ENCODE data around the gene IFITM1.
A peak's percentile ranks its signal among the peaks of the same experiment; 100 is the strongest.
"Not testable (repeated sequence)": the region's sequence is repeated elsewhere in the genome, so short reads cannot be mapped to it uniquely, and the experiment has no call there.

Gene IFITM1

DNA sequence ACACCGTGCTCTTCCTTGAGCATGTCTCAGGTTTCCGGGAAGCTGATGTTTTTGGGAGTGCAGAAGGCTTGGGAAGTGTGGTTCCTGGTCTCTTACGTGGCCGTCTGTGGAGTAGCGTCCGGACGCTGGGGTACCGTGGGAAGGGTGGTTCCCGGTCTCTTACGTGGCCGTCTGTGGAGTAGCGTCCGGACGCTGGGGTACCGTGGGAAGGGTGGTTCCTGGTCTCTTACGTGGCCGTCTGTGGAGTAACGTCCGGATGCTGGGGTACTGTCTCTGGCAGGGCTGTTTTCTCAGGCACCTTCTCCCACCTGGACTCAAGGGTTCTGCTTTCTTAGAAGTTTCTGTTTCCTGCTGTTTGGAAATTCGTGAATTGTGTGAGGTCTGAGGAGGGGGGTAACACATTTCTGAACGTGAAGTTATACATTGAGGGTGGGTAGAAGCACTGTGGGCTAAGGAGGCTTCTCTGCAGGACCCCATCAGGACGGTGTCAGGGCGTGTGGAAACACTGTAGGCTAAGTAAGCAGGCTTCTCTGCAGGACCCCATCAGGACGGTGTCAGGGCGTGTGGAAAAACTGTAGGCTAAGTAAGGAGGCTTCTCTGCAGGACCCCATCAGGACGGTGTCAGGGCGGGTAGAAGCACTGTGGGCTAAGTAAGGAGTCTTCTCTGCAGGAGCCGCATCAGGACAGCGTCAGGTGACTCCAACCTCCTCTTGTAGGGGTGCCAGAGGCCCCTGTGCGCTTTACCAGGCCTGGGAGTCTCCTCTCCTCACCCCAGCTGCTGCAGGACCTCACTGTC lies 12.2 kb downstream of the IFITM1 start:
- TF ChIP-seq, protein P1, sequence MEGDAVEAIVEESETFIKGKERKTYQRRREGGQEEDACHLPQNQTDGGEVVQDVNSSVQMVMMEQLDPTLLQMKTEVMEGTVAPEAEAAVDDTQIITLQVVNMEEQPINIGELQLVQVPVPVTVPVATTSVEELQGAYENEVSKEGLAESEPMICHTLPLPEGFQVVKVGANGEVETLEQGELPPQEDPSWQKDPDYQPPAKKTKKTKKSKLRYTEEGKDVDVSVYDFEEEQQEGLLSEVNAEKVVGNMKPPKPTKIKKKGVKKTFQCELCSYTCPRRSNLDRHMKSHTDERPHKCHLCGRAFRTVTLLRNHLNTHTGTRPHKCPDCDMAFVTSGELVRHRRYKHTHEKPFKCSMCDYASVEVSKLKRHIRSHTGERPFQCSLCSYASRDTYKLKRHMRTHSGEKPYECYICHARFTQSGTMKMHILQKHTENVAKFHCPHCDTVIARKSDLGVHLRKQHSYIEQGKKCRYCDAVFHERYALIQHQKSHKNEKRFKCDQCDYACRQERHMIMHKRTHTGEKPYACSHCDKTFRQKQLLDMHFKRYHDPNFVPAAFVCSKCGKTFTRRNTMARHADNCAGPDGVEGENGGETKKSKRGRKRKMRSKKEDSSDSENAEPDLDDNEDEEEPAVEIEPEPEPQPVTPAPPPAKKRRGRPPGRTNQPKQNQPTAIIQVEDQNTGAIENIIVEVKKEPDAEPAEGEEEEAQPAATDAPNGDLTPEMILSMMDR (IDR thresholded peaks at IDR 0.05) = no peak
- DNase-seq = peak in 1 of 2 donors; percentile 61
- H3K27ac ChIP-seq = peak overlapping the region; percentile 65 to 68
- no peaks in the 10 kb centered on the region for H3K27me3 ChIP-seq
- intact Hi-C loops (cut with DNase I; ENCODE audit: low total_unique reads) = loop anchor here (2.0 kb wide), 1 partner anchor 29 kb away; no protein-coding TSS in a partner anchor
- H3K36me3 ChIP-seq = no peaks in the 10 kb centered on the region
- peaks cover 8 to 38% (median 24%) of the 10 kb centered on the region in 4 donors for H3K4me1 ChIP-seq
- no peak overlapping the region for H3K4me3 ChIP-seq
- no peaks in the 10 kb centered on the region for H3K9me3 ChIP-seq

DNA sequence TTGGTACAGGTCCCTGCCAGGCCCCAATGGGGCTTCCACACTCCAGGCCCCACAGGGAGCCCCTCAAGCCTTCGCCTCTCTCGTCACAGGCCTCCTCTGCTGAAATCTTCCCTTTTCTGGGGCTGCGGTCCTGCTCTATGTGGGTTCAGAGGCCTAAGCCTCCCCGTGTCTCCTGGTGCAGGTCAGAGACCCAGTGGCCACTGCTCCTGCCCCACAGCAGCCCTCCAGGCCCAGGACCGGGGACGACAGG lies 12.7 kb downstream of the IFITM1 start:
- Histone ChIP-seq H3K4me1 (peaks cover 8 to 37% (median 24%) of the 10 kb centered on the region in 4 donors), H3K27ac (peak overlapping the region; percentile 65 to 68), H3K9me3 (no peaks in the 10 kb centered on the region), H3K4me3 (no peak overlapping the region), H3K36me3 (no peaks in the 10 kb centered on the region), H3K27me3 (no peaks in the 10 kb centered on the region)
- TF ChIP-seq, protein P1 (IDR thresholded peaks at IDR 0.05) = no peak
- intact Hi-C loops (cut with DNase I; ENCODE audit: low total_unique reads) = no loop called here
- no peak for DNase-seq

DNA sequence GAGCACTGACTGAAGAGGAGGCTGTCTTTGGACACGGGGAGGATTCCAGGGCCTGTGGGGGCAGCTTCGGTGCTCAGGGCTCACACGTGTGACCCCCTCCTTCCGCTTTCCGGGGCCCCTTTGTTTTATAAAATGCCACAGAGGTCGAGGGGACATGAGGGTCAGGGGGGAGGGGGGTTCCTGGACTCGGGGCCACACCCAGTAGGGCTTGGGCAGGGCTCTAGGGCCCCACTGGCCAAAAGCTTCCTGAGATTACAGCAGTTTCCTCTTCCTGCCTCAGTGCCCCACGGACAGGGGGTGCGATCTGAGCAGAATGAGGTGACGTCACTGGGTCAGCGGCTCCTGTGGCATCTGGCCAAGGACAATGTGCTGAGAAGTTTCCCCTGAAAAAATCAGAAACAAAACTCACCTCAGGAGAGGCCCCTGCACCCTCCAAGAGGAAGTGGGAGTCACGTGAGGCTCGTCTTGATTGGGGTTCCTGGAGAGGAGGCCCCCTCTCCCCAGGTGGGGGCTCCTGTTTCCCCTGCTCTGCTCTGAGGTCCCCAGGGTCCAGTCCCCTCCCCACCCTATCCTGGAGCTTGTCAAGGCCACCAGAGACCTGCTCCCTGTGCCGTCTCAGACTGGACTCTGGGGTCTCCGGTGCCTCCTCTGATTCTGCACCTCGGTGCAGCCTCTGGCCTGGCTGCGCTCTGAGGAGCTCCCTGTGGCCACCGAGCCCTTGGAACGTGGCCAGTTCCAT lies 13.2 kb downstream of the IFITM1 start:
- peak; percentile 90 for DNase-seq
- H3K4me3 ChIP-seq = peak overlapping the region in 1 of 2 donors; percentile 12
- no peaks in the 10 kb centered on the region for H3K36me3 ChIP-seq
- H3K9me3 ChIP-seq = no peaks in the 10 kb centered on the region
- peak overlapping the region; percentile 65 to 68 for H3K27ac ChIP-seq
- H3K4me1 ChIP-seq = peaks cover 8 to 37% (median 24%) of the 10 kb centered on the region in 4 donors
- TF ChIP-seq, protein P1 (IDR thresholded peaks at IDR 0.05) = no peak
- H3K27me3 ChIP-seq = no peaks in the 10 kb centered on the region
- intact Hi-C loops (cut with DNase I; ENCODE audit: low total_unique reads) = no loop called here

DNA sequence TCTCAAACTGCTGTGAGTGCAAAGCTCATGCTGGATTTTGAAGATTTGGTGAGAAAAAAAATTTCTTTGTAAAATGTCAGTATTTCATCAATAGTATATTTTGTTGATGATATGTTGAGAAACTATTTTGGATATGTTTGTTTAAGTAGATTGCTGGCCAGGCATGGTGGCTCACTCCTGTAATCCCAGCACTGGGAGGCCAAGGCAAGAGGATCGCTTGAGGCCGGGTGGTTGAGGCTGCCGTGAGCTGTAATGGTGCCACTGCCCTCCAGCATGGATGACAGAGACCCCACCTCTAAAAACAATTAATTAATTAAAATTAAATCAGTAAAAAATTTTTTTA lies 13.7 kb downstream of the IFITM1 start:
- no peak for DNase-seq
- TF ChIP-seq, protein P1 (IDR thresholded peaks at IDR 0.05) = no peak
- Histone ChIP-seq H3K36me3 (no peaks in the 10 kb centered on the region), H3K27me3 (no peaks in the 10 kb centered on the region), H3K9me3 (no peaks in the 10 kb centered on the region), H3K4me3 (peak overlapping the region in 1 of 2 donors; percentile 12), H3K4me1 (peaks cover 8 to 37% (median 24%) of the 10 kb centered on the region in 4 donors), H3K27ac (peak overlapping the region; percentile 65 to 68)
- intact Hi-C loops (cut with DNase I; ENCODE audit: low total_unique reads) = no loop called here

DNA sequence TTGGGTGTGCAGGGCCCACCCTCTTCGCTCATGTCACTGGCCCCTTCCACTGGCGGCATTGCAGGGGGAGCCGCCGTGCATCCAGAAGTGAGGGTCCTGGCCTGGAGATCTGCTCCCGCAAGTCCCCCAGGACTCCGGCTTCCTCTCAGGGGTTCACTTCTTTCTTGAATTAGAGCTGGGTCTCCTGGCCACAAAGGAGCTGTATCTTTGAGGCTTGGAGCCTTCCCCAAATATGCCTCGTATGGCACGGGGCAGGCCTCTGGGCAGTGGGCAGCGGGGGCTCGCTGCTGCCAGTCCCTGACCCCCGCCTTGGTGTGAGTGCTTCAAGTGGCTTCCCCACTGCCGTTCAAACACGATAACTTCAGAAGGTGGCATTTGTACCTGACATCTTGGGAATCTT lies 14.2 kb downstream of the IFITM1 start:
- TF ChIP-seq, protein P1 (IDR thresholded peaks at IDR 0.05) = no peak
- peak in 1 of 2 donors; percentile 53 for DNase-seq
- Histone ChIP-seq H3K4me3 (no peak overlapping the region), H3K27me3 (no peaks in the 10 kb centered on the region), H3K4me1 (peaks cover 8 to 37% (median 24%) of the 10 kb centered on the region in 4 donors), H3K36me3 (no peaks in the 10 kb centered on the region), H3K9me3 (no peaks in the 10 kb centered on the region), H3K27ac (no peak overlapping the region)
- intact Hi-C loops (cut with DNase I; ENCODE audit: low total_unique reads) = no loop called here

DNA sequence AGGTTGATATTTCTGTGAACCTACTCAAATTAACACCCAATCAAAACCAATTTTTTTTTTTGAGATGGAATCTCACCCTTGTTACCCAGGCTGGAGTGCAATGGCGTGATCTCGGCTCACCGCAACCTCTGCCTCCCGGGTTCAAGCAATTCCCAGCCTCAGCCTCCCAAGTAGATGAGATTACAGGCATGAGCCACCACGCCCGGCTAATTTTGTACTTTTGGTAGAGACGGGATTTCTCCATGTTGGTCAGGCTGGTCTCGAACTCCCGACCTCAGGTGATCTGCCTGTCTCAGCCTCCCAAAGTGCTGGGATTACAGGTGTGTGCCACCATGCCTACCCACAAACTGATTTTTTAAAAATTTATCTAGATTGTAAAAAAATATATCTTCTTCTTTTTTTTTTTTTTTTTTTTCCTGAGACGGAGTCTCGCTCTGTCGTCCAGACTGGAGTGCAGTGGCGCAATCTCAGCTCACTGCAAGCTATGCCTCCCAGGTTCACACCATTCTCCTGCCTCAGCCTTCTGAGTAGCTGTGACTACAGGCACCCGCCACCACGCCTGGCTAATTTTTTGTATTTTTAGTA lies 14.8 kb downstream of the IFITM1 start:
- H3K27ac ChIP-seq; H3K27me3 ChIP-seq; H3K4me3 ChIP-seq; intact Hi-C loops (cut with DNase I; ENCODE audit: low total_unique reads); H3K9me3 ChIP-seq; H3K36me3 ChIP-seq: not testable (repeated sequence)
- DNase-seq = peak in 1 of 2 donors; percentile 35
- H3K4me1 ChIP-seq = peaks cover 8 to 37% (median 24%) of the 10 kb centered on the region in 4 donors
